K562 (cell line): ENCODE measurements around the gene TEX52. TPM values are rescaled to one million over a fixed set of nuclear protein-coding genes. Genes with fewer than 3 reads are reported as not detected.

Experiments
- ATAC-seq: fragments of 200-7000 bp; cut with Tn5 transposase; 3 replicates; pipeline ENCODE4 v1.9.1; 2020; ENCODE audit warnings: moderate library complexity
- BruUV-seq: library from RNA; stranded (reverse); fragments of 400-500 nt; replicated peaks from 2 replicates; lab custom pipeline; 2021; lab: Mats Ljungman, UMichigan
- CTCF ChIA-PET: fragments of 300-600 bp; formaldehyde crosslinking; extraction: SDS; loops from one replicate; lab custom pipeline; 2021; ENCODE audit warnings: low intra/inter-chr PET ratio; lab: Yijun Ruan, JAX
- POLR2A ChIA-PET: fragments of 300-600, 350-650 bp; sonication (Branson Sonifier 250); formaldehyde crosslinking; extraction: SDS; loops from one replicate; lab custom pipeline; 2021; ENCODE audit warnings: antibody characterized with exemption, inconsistent platforms; lab: Yijun Ruan, JAX
- DNase-seq, 4 experiments: peaks; one replicate each; pipeline versions ENCODE4 v3.0.0 to v3.0.0-alpha.2; 2011 to 2018; ENCODE audit warnings: low spot score in 3 of 4, mixed read lengths in 3 of 4; ENCODE audit errors: extremely low read depth in 1 of 4
- FAIRE-seq: peaks from 2 replicates; lab custom pipeline; 2011; peaks lifted over from hg19 to GRCh38; lab: Jason Lieb, UNC
- H2AFZ ChIP-seq: 2 replicates; pipeline ENCODE4 v1.6.0; 2011; ENCODE audit warnings: low read depth, low read length, control low read depth, inconsistent platforms
- H3K27ac ChIP-seq: fragments of 200-600 bp; 3 replicates; pipeline ENCODE4 v1.8.0; 2011; ENCODE audit warnings: low read depth, mild to moderate bottlenecking, control low read depth, inconsistent platforms, low read length, moderate library complexity, mixed read lengths; ENCODE audit errors: extremely low read depth
- H3K27me3 ChIP-seq, 2 experiments: fragments of 300-600 bp in 1 of 2; 2 replicates in 1 of 2; 3 replicates in 1 of 2; pipeline versions ENCODE4 v1.6.0 to v1.8.0; 2011; ENCODE audit warnings: inconsistent platforms in 2 of 2, low read length in 2 of 2, mild to moderate bottlenecking in 1 of 2, mixed read lengths in 1 of 2, moderate library complexity in 1 of 2; ENCODE audit not compliant: control insufficient read depth in 2 of 2, insufficient read depth in 2 of 2
- H3K36me3 ChIP-seq: fragments of 300-600 bp; 3 replicates; pipeline ENCODE4 v1.8.0; 2011; ENCODE audit warnings: mild to moderate bottlenecking, low read length, inconsistent platforms; ENCODE audit not compliant: control insufficient read depth, insufficient read depth
- H3K4me1 ChIP-seq, 2 experiments: fragments of 200-600 bp in 1 of 2; replicated peaks in 1 of 2; 2 replicates in 1 of 2; 3 replicates in 1 of 2; pipeline versions ENCODE4 v1.5.1 to v1.8.0; 2011; ENCODE audit warnings: inconsistent platforms in 2 of 2, low read length in 2 of 2, mild to moderate bottlenecking in 1 of 2, mixed read lengths in 1 of 2, moderate library complexity in 1 of 2; ENCODE audit not compliant: control insufficient read depth in 2 of 2, insufficient read depth in 2 of 2
- H3K4me2 ChIP-seq: 2 replicates; pipeline ENCODE4 v1.6.1; 2011; ENCODE audit warnings: low read length, control low read depth, inconsistent platforms, mixed read lengths; ENCODE audit not compliant: insufficient read depth
- H3K4me3 ChIP-seq: fragments of 200-600 bp; sonication (generic), shearing (Covaris generic); 2 replicates; pipeline ENCODE4 v1.5.1; 2016; ENCODE audit warnings: control low read depth, inconsistent platforms
- H3K79me2 ChIP-seq: fragments of 200-600 bp; 3 replicates; pipeline ENCODE4 v1.8.0; 2011; ENCODE audit warnings: low read length, inconsistent platforms; ENCODE audit not compliant: control insufficient read depth, insufficient read depth
- H3K9ac ChIP-seq, 2 experiments: 2 replicates each; pipeline versions ENCODE4 v1.6.0 to v1.6.1; 2011; ENCODE audit warnings: low read depth in 2 of 2, low read length in 2 of 2, control low read depth in 1 of 2, inconsistent platforms in 1 of 2, mild to moderate bottlenecking in 1 of 2, mixed read lengths in 1 of 2; ENCODE audit not compliant: insufficient read depth in 1 of 2
- H3K9me1 ChIP-seq: one replicate; pipeline ENCODE4 v1.6.0; 2011; ENCODE audit warnings: inconsistent platforms, mild to moderate bottlenecking, low read length, moderate library complexity; ENCODE audit not compliant: control insufficient read depth, insufficient read depth
- H3K9me3 ChIP-seq: replicated peaks from 2 replicates; pipeline ENCODE4 v1.5.1; 2011; ENCODE audit warnings: low read depth, low read length, inconsistent platforms; ENCODE audit not compliant: control insufficient read depth, insufficient read depth
- H4K20me1 ChIP-seq: replicated peaks from 2 replicates; pipeline ENCODE4 v1.6.1; 2011; ENCODE audit warnings: low read length, inconsistent platforms, mixed read lengths; ENCODE audit not compliant: control insufficient read depth, insufficient read depth
- CGGBP1 ChIP-seq: fragments of 250-450 bp; sonication (Bioruptor Pico); IDR thresholded peaks from 2 replicates; pipeline ENCODE4 v1.9.0; 2021; ENCODE audit warnings: mild to moderate bottlenecking
- HOMEZ ChIP-seq: fragments of 250-450 bp; sonication (Bioruptor Pico); IDR thresholded peaks from 2 replicates; pipeline ENCODE4 v1.4.0; 2020; ENCODE audit warnings: mild to moderate bottlenecking, moderate library complexity
- NR4A1 ChIP-seq, 2 experiments: fragments of 250-450 bp in 1 of 2; fragments of 450-650 bp in 1 of 2; sonication (Bioruptor Pico) in 1 of 2; IDR thresholded peaks; 2 replicates each; pipeline versions ENCODE4 v1.4.0 to v1.6.1; 2016 to 2020; ENCODE audit warnings: mild to moderate bottlenecking in 2 of 2, missing compliant biosample characterization in 1 of 2, missing genetic modification characterization in 1 of 2, moderate library complexity in 1 of 2
- POLR2AphosphoS2 ChIP-seq: IDR thresholded peaks from 2 replicates; pipeline ENCODE4 v1.6.1; 2012; ENCODE audit warnings: low read length, improper control_type of control experiment
- POLR2AphosphoS5 ChIP-seq: IDR thresholded peaks from 2 replicates; pipeline ENCODE4 v1.6.1; 2011; ENCODE audit warnings: mild to moderate bottlenecking, low read depth, low read length, moderate library complexity; ENCODE audit not compliant: control insufficient read depth, insufficient read depth
- SPI1 ChIP-seq: IDR thresholded peaks from 2 replicates; pipeline ENCODE4 v1.6.1; 2011; ENCODE audit warnings: low read depth, low read length, control low read depth, borderline replicate concordance
- TSHZ1 ChIP-seq: fragments of 250-450 bp; sonication (Bioruptor Pico); IDR thresholded peaks from 2 replicates; pipeline ENCODE4 v1.4.0; 2020; ENCODE audit warnings: mild to moderate bottlenecking, moderate library complexity
- ZNF146 ChIP-seq: IDR thresholded peaks from one replicate; pipeline ENCODE4 v1.6.1; 2018; ENCODE audit warnings: missing compliant biosample characterization; ENCODE audit not compliant: unreplicated experiment
- ZNF354B ChIP-seq: fragments of 250-450 bp; sonication (Bioruptor Pico); IDR thresholded peaks from 2 replicates; pipeline ENCODE4 v1.4.0; 2020
- WGBS: fragments of 100-300 bp; shearing (Covaris generic); methylation state at CpG from one replicate; pipeline ENCODE4 v1.1.6; 2016; ENCODE audit warnings: low coverage, mixed read lengths; ENCODE audit not compliant: insufficient coverage; ENCODE audit errors: missing lambda C conversion rate; 5-methylcytosine and 5-hydroxymethylcytosine counted together
- in situ Hi-C: fragments of 300-500 bp; cut with MboI; formaldehyde crosslinking; loops from 4 replicates; pipeline ENCODE4 v1.15.0; 2018; ENCODE audit warnings: inconsistent platforms, mixed read lengths
- intact Hi-C: fragments of 100-400 bp; cut with micrococcal nuclease; formaldehyde crosslinking; loops from 2 replicates; pipeline ENCODE4 v1.14.2; 2022
- polyA plus RNA-seq, 8 experiments: library from polyadenylated mRNA; depleted of rRNA in 4 of 8; stranded (reverse) in 5 of 8; unstranded in 3 of 8; fragments of >200 nt; fragmentation: Nextera tagmentation in 2 of 8; fragmentation: Illumina TruSeq in 1 of 8; extraction: Ambion mirVana in 2 of 8; extraction: Trizol in 1 of 8; gene quantifications; 2 replicates each; pipeline versions ENCODE4 v1.2.1 to v1.2.3, GENCODE V29; 2011 to 2014; ENCODE audit warnings: inconsistent platforms in 1 of 8, missing spikeins in 1 of 8
- total RNA-seq, 7 experiments: library from RNA; depleted of rRNA in 6 of 7; stranded (reverse); fragments of >200 nt in 6 of 7; fragmentation: Illumina TruSeq in 2 of 7; extraction: Trizol in 2 of 7; gene quantifications; 2 replicates each; pipeline versions ENCODE4 v1.2.1 to v1.2.3, GENCODE V29; 2011 to 2021; ENCODE audit warnings: low replicate concordance in 1 of 7
- TF ChIP-seq, protein P1 (sequence below): fragments of 250-450 bp; sonication (Bioruptor Pico); IDR thresholded peaks from 2 replicates; pipeline ENCODE4 v1.5.0; 2022; ENCODE audit warnings: mild to moderate bottlenecking

TEX52 gene
- total and polyA plus RNA-seq, 9 of the 15 experiments (the other 6 are each of a cell fraction or from before 2014, with no cell fraction given) = not detected

GRCh38 chr12:2858334-2858733, 1.5 kb upstream of the TEX52 start (continued):
- TF ChIP-seq, protein P1, sequence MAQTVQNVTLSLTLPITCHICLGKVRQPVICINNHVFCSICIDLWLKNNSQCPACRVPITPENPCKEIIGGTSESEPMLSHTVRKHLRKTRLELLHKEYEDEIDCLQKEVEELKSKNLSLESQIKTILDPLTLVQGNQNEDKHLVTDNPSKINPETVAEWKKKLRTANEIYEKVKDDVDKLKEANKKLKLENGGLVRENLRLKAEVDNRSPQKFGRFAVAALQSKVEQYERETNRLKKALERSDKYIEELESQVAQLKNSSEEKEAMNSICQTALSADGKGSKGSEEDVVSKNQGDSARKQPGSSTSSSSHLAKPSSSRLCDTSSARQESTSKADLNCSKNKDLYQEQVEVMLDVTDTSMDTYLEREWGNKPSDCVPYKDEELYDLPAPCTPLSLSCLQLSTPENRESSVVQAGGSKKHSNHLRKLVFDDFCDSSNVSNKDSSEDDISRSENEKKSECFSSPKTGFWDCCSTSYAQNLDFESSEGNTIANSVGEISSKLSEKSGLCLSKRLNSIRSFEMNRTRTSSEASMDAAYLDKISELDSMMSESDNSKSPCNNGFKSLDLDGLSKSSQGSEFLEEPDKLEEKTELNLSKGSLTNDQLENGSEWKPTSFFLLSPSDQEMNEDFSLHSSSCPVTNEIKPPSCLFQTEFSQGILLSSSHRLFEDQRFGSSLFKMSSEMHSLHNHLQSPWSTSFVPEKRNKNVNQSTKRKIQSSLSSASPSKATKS (CRISPR knock-in tag) = no peak
- no peak for TF ChIP-seq HOMEZ (CRISPR knock-in tag)

- Histone ChIP-seq H3K4me3 (no peak overlapping the region), H3K27ac (no peak overlapping the region), H3K27me3 (no peaks in the 10 kb centered on the region), H3K4me2 (no peak overlapping the region), H3K9ac (no peak overlapping the region), H3K79me2 (no peaks in the 10 kb centered on the region), H3K4me1 (peaks cover 0 to 4% of the 10 kb centered on the region in 2 experiments; a peak in 1 of 5 replicates), H3K36me3 (peaks cover 35% of the 10 kb centered on the region; the same call in 1 of the 3 replicates), H3K9me1 (no peaks in the 10 kb centered on the region), H4K20me1 (no peaks in the 10 kb centered on the region), H2AFZ (no peak overlapping the region), H3K9me3 (no peaks in the 10 kb centered on the region)
- POLR2A ChIA-PET = interaction anchor here (0.7 to 1.1 kb wide), 3 partner anchors 9 to 894 kb away, joined by 3 to 4 read pairs (median 3); no protein-coding TSS in a partner anchor
- 87% methylated on average over 7 of the region's 7 CpGs for WGBS
- TF ChIP-seq POLR2AphosphoS5 = no peak
- no peak for TF ChIP-seq ZNF146
- no peak for TF ChIP-seq TSHZ1 (CRISPR knock-in tag)
- peak; percentile 73; the same call in 1 of the 2 replicates for TF ChIP-seq POLR2AphosphoS2
- no peak for TF ChIP-seq SPI1
- no peak for TF ChIP-seq ZNF354B (CRISPR knock-in tag)
- no peak for TF ChIP-seq NR4A1 (CRISPR knock-in tag; IDR thresholded peaks at IDR 0.05)
- no peak for TF ChIP-seq NR4A1 (tag; IDR thresholded peaks at IDR 0.05)
- TF ChIP-seq CGGBP1 (CRISPR knock-in tag) = no peak
- BruUV-seq = TSS peak; percentile 57
- FAIRE-seq (no peak), DNase-seq (no peak), ATAC-seq (no peak)
- intact Hi-C loops (no loop called here), in situ Hi-C loops (no loop called here)
- CTCF ChIA-PET = no interaction called here
Observed at GRCh38 chr12:2857576-2857975, 737 bp upstream of the TEX52 start.
